Measurements from ENCODE around the gene RPS15. TPM values are rescaled to one million over a fixed set of nuclear protein-coding genes. Genes with fewer than 3 reads are reported as not detected.

RPS15 gene
- total and polyA plus RNA-seq, 2 of the 13 experiments (the other 11 are each of a cell fraction or from before 2014, with no cell fraction given) = 695 to 1,411 TPM

DNA sequence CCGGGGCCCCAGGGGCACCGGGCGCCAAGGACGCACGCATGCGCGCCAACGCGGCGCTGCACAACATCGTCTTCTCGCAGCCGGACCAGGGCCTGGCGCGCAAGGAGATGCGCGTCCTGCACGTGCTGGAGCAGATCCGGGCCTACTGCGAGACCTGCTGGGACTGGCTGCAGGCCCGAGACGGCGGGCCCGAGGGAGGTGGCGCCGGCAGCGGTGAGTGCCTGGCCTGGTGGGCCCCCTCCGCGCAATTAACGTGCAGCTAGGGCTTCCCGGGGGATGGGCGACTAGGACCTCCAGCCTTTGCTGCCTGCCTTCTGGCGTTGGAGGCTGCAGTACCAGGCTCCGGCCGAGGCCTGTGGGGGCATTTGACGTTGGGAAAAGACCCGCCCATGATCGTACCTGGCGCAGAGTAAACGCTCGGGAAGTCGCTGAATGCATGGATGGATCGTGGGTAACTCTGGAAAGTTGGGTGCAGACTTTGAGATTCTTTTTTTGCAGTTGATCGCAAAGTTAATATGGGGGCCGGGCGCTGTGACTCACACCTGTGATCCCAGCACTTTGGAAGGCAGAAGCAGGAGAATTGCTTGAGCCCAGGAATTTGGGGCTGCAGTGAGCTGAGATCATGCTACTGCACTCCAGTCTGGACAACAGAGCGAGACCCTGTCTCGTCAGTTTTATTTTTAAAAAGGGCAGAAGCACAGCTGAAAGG lies 19.0 kb downstream of the RPS15 start (continued):
- TF ChIP-seq, protein P1, sequence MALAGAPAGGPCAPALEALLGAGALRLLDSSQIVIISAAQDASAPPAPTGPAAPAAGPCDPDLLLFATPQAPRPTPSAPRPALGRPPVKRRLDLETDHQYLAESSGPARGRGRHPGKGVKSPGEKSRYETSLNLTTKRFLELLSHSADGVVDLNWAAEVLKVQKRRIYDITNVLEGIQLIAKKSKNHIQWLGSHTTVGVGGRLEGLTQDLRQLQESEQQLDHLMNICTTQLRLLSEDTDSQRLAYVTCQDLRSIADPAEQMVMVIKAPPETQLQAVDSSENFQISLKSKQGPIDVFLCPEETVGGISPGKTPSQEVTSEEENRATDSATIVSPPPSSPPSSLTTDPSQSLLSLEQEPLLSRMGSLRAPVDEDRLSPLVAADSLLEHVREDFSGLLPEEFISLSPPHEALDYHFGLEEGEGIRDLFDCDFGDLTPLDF (CRISPR knock-in tag; IDR thresholded peaks at IDR 0.05) = no peak
- TF ChIP-seq ZNF430 (CRISPR knock-in tag; IDR thresholded peaks at IDR 0.05) (no peak), ZNF3 (CRISPR knock-in tag; IDR thresholded peaks at IDR 0.05) (no peak), FOSL1 (CRISPR knock-in tag; IDR thresholded peaks at IDR 0.05; ENCODE audit: borderline replicate concordance) (no peak), PHF21A (CRISPR knock-in tag; IDR thresholded peaks at IDR 0.05) (no peak), FOXP1 (IDR thresholded peaks at IDR 0.05) (no peak), FOXP1 (CRISPR knock-in tag; IDR thresholded peaks at IDR 0.05) (no peak), ARID2 (CRISPR knock-in tag; IDR thresholded peaks at IDR 0.05; ENCODE audit: borderline replicate concordance) (no peak), ZNF768 (CRISPR knock-in tag; IDR thresholded peaks at IDR 0.05) (peak; percentile 16; the same call in 1 of the 2 replicates), ZFP90 (CRISPR knock-in tag; IDR thresholded peaks at IDR 0.05; ENCODE audit: borderline replicate concordance) (0 out of 2 replicates have a peak, but pooled peaks have one; percentile 34), ZNF878 (CRISPR knock-in tag; IDR thresholded peaks at IDR 0.05) (no peak), ZNF780A (CRISPR knock-in tag; IDR thresholded peaks at IDR 0.05) (no peak)
- TF ChIP-seq, protein P2, sequence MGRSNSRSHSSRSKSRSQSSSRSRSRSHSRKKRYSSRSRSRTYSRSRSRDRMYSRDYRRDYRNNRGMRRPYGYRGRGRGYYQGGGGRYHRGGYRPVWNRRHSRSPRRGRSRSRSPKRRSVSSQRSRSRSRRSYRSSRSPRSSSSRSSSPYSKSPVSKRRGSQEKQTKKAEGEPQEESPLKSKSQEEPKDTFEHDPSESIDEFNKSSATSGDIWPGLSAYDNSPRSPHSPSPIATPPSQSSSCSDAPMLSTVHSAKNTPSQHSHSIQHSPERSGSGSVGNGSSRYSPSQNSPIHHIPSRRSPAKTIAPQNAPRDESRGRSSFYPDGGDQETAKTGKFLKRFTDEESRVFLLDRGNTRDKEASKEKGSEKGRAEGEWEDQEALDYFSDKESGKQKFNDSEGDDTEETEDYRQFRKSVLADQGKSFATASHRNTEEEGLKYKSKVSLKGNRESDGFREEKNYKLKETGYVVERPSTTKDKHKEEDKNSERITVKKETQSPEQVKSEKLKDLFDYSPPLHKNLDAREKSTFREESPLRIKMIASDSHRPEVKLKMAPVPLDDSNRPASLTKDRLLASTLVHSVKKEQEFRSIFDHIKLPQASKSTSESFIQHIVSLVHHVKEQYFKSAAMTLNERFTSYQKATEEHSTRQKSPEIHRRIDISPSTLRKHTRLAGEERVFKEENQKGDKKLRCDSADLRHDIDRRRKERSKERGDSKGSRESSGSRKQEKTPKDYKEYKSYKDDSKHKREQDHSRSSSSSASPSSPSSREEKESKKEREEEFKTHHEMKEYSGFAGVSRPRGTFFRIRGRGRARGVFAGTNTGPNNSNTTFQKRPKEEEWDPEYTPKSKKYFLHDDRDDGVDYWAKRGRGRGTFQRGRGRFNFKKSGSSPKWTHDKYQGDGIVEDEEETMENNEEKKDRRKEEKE (IDR thresholded peaks at IDR 0.05) = no peak
- TF ChIP-seq, protein P3, sequence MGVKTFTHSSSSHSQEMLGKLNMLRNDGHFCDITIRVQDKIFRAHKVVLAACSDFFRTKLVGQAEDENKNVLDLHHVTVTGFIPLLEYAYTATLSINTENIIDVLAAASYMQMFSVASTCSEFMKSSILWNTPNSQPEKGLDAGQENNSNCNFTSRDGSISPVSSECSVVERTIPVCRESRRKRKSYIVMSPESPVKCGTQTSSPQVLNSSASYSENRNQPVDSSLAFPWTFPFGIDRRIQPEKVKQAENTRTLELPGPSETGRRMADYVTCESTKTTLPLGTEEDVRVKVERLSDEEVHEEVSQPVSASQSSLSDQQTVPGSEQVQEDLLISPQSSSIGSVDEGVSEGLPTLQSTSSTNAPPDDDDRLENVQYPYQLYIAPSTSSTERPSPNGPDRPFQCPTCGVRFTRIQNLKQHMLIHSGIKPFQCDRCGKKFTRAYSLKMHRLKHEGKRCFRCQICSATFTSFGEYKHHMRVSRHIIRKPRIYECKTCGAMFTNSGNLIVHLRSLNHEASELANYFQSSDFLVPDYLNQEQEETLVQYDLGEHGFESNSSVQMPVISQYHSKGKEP (CRISPR knock-in tag; IDR thresholded peaks at IDR 0.05) = no peak
- TF ChIP-seq, protein P4, sequence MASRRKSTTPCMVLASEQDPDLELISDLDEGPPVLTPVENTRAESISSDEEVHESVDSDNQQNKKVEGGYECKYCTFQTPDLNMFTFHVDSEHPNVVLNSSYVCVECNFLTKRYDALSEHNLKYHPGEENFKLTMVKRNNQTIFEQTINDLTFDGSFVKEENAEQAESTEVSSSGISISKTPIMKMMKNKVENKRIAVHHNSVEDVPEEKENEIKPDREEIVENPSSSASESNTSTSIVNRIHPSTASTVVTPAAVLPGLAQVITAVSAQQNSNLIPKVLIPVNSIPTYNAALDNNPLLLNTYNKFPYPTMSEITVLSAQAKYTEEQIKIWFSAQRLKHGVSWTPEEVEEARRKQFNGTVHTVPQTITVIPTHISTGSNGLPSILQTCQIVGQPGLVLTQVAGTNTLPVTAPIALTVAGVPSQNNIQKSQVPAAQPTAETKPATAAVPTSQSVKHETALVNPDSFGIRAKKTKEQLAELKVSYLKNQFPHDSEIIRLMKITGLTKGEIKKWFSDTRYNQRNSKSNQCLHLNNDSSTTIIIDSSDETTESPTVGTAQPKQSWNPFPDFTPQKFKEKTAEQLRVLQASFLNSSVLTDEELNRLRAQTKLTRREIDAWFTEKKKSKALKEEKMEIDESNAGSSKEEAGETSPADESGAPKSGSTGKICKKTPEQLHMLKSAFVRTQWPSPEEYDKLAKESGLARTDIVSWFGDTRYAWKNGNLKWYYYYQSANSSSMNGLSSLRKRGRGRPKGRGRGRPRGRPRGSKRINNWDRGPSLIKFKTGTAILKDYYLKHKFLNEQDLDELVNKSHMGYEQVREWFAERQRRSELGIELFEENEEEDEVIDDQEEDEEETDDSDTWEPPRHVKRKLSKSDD (CRISPR knock-in tag; IDR thresholded peaks at IDR 0.05; ENCODE audit: low read depth) = peak; percentile 63; the same call in 1 of the 2 replicates
- TF ChIP-seq, protein P5, sequence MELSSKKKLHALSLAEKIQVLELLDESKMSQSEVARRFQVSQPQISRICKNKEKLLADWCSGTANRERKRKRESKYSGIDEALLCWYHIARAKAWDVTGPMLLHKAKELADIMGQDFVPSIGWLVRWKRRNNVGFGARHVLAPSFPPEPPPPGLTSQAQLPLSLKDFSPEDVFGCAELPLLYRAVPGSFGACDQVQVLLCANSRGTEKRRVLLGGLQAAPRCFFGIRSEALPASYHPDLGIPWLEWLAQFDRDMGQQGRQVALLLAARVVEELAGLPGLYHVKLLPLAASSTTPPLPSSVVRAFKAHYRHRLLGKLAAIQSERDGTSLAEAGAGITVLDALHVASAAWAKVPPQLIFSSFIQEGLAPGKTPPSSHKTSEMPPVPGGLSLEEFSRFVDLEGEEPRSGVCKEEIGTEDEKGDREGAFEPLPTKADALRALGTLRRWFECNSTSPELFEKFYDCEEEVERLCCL (CRISPR knock-in tag; IDR thresholded peaks at IDR 0.05; ENCODE audit: borderline replicate concordance) = no peak
- TF ChIP-seq, protein P6, sequence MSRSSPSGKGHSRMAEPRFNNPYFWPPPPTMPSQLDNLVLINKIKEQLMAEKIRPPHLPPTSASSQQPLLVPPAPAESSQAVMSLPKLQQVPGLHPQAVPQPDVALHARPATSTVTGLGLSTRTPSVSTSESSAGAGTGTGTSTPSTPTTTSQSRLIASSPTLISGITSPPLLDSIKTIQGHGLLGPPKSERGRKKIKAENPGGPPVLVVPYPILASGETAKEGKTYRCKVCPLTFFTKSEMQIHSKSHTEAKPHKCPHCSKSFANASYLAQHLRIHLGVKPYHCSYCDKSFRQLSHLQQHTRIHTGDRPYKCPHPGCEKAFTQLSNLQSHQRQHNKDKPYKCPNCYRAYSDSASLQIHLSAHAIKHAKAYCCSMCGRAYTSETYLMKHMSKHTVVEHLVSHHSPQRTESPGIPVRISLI (CRISPR knock-in tag; IDR thresholded peaks at IDR 0.05; ENCODE audit: borderline replicate concordance) = no peak
